Heart right ventricle (tissue), 16 donors: Measurements from ENCODE around the gene RHOG. TPM values are rescaled to one million over a fixed set of nuclear protein-coding genes. Genes with fewer than 3 reads are reported as not detected.

ENCODE experiments used
- ATAC-seq, 8 donors: fragments of 200-7000 bp; cut with Tn5 transposase; one replicate each; pipeline ENCODE4 v1.9.1; 2020; ENCODE audit warnings: mild to moderate bottlenecking in 8 of 8, moderate library complexity in 8 of 8, moderate number of reproducible peaks in 1 of 8
- DNase-seq, 2 donors: peaks; one replicate each; pipeline ENCODE4 v3.0.0-alpha.2; 2020
- H3K27ac ChIP-seq, 10 donors: fragments of 200-600 bp; sonication (generic) in 2 of 10; one replicate each; pipeline versions ENCODE4 v1.5.0 to v1.8.0; 2020 to 2022; ENCODE audit warnings: mild to moderate bottlenecking in 3 of 10
- H3K27me3 ChIP-seq, 7 donors: fragments of 200-600 bp; one replicate each; pipeline ENCODE4 v1.8.0; 2021 to 2022; ENCODE audit warnings: mild to moderate bottlenecking in 2 of 7
- H3K36me3 ChIP-seq, 9 donors: fragments of 200-600 bp; sonication (generic) in 1 of 9; one replicate each; pipeline versions ENCODE4 v1.5.0 to v1.8.0; 2020 to 2022; ENCODE audit warnings: mild to moderate bottlenecking in 2 of 9
- H3K4me1 ChIP-seq, 9 donors: fragments of 200-600 bp; sonication (generic) in 1 of 9; one replicate each; pipeline versions ENCODE4 v1.5.0 to v1.8.0; 2020 to 2022; ENCODE audit warnings: mild to moderate bottlenecking in 4 of 9
- H3K4me3 ChIP-seq, 10 donors: fragments of 200-600 bp; sonication (generic) in 2 of 10; one replicate each; pipeline versions ENCODE4 v1.5.0 to v1.8.0; 2020 to 2022; ENCODE audit warnings: mild to moderate bottlenecking in 7 of 10, moderate library complexity in 2 of 10
- H3K9me3 ChIP-seq, 11 donors: fragments of 200-600 bp in 10 of 11; sonication (generic) in 2 of 11; one replicate each; pipeline versions ENCODE4 v1.5.0 to v1.8.0; 2013 to 2022; ENCODE audit warnings: mild to moderate bottlenecking in 2 of 11, control low read depth in 1 of 11, moderate library complexity in 1 of 11
- WGBS, 2 donors: extraction: QIAGEN DNeasy Blood & Tissue Kit; methylation state at CpG; one replicate each; pipeline ENCODE4 v1.1.7; 2013; ENCODE audit warnings: inconsistent platforms in 1 of 2; 5-methylcytosine and 5-hydroxymethylcytosine counted together
- intact Hi-C, 10 donors: fragments of 100-400 bp; cut with DNase I; formaldehyde crosslinking; loops; one replicate each; pipeline versions ENCODE4 v1.11.1 to v1.14.2; 2022
- polyA plus RNA-seq, 2 donors: library from polyadenylated mRNA; stranded (reverse); fragments of 200-250 nt; gene quantifications; one replicate each; pipeline ENCODE4 v1.2.3, GENCODE V29; 2013
- total RNA-seq, 10 donors: library from RNA; stranded (reverse); fragmentation: NEBNext Ultra II Directional in 3 of 10; extraction: Animal tissue kit (Norgen Biotek cat#: 25700) in 3 of 10; gene quantifications; one replicate each; pipeline versions ENCODE4 v1.2.1 to v1.2.4, GENCODE V29; 2021 to 2023
- TF ChIP-seq, protein P1 (sequence below), 9 donors: fragments of 200-600 bp; sonication (generic) in 2 of 9; IDR thresholded peaks; one replicate each; pipeline versions ENCODE4 v1.5.0 to v1.8.0; 2021 to 2022; ENCODE audit warnings: antibody characterized with exemption in 9 of 9, mild to moderate bottlenecking in 5 of 9, moderate library complexity in 1 of 9
- donor health status: Arrhythmogenic right ventricular cardiomyopathy.
- donor health status: ischemic (EF 13 %, LVEDD 7.1; RV severe dilation, severe dysfunction).
- donor health status: healthy with polysubstance abuse.
- donor health status: DM: no; HTN: yes; CAD: no.
- donor health status: DM: no; HTN: no; CAD: no.
- donor health status: ischemic (EF 25% LVEDD 6.9; RV normal size, moderate dysfunction).
- donor health status: ischemic (EF 25% LVEDD 5.7; RV mildly dilated, moderate dysfunction).
- donor health status: healthy.
- donor health status: DM: yes; HTN: yes; CAD: no.
- donor health status: Ischemic cardiomyopathy.
- donor health status: ischemic (EF 35%, LVEDD 5.7; RV mildly dilated, moderate dysfunction).
- donor health status: nonischemic (EF 11% LVEDD 7.7; RV severe dilation, severe dysfunction).
- donor health status: DM: yes; HTN: yes; CAD: no.
- donor health status: PGD.
- donor health status: ischemic (EF 29% LVEDD 5.4; RV normal size, mild dysfunction).
- donor health status: nonischemic (EF 23%, LVEDD 6.1; RV moderate dilation, normal function).

The RHOG gene
- total and polyA plus RNA-seq, 12 donors: 15.3 to 55.7 (median 20.5) TPM

DNA sequence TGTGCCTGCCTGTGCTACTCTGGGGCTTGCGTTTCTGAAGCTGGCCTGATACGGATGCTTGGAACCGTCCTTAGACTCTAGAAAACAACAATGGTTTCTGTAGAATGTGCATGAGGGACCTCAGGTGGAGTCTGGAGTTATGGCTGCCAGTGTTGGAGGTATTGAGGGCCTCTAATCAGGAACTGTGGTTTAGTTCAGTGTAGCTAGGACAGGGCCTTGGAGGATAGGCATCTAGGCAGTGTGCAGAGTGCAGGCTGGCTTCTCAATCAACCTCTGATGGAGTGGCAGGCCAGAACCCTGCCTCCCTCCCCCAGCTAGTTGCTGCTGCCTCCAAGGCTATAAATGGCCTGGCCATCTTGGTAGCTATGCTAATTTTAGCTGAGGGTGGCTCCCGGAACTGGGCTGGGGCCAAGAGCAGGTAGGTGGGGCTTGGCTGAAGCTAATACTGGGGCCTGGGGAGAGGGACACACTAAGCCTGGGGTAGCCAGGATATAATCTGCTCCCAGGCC lies 18.7 kb upstream of the RHOG start:
- TF ChIP-seq, protein P1, sequence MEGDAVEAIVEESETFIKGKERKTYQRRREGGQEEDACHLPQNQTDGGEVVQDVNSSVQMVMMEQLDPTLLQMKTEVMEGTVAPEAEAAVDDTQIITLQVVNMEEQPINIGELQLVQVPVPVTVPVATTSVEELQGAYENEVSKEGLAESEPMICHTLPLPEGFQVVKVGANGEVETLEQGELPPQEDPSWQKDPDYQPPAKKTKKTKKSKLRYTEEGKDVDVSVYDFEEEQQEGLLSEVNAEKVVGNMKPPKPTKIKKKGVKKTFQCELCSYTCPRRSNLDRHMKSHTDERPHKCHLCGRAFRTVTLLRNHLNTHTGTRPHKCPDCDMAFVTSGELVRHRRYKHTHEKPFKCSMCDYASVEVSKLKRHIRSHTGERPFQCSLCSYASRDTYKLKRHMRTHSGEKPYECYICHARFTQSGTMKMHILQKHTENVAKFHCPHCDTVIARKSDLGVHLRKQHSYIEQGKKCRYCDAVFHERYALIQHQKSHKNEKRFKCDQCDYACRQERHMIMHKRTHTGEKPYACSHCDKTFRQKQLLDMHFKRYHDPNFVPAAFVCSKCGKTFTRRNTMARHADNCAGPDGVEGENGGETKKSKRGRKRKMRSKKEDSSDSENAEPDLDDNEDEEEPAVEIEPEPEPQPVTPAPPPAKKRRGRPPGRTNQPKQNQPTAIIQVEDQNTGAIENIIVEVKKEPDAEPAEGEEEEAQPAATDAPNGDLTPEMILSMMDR (IDR thresholded peaks at IDR 0.05): no peak
- DNase-seq: peak; percentile 74 to 80
- no peaks in the 10 kb centered on the region for H3K36me3 ChIP-seq
- peak overlapping the region in 8 of 10 donors; percentile 7 to 78 (median 59) for H3K27ac ChIP-seq
- peak in 7 of 8 donors; percentile 18 to 72 (median 57) for ATAC-seq
- no peaks in the 10 kb centered on the region for H3K9me3 ChIP-seq
- WGBS, 2 donors: 43 to 58% methylated on average over 4 of the region's 4 CpGs
- H3K4me3 ChIP-seq: peak overlapping the region in 1 of 10 donors; percentile 15
- no peaks in the 10 kb centered on the region for H3K27me3 ChIP-seq
- peaks cover 4 to 77% (median 58%) of the 10 kb centered on the region in 9 donors for H3K4me1 ChIP-seq
- intact Hi-C loops: loop anchor here in 9 of 10 donors (5.0 to 10.0 kb wide), 4 partner anchors 43 to 125 kb away; no protein-coding TSS in a partner anchor

DNA sequence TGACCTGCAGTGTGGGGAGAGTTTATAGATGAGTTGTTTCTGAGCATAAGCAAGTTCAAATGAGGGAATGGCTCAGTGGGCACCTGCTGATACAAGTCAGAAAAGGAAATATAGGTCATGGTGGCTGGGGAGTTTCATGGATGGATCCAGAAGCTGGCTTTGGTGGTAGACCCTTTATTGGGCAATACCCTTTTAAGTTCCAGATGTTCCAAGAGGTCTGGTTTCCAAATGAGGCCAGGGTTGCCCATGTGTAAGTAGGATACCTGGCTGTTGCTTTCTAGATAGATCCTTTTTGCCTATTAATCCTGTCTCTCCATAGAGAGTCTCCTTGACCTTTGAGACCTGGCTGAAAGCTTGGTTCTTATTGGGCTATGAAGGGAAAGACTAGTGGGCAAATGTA lies 16.9 kb upstream of the RHOG start:
- peak overlapping the region in 7 of 10 donors; percentile 14 to 98 (median 93) for H3K4me3 ChIP-seq

DNA sequence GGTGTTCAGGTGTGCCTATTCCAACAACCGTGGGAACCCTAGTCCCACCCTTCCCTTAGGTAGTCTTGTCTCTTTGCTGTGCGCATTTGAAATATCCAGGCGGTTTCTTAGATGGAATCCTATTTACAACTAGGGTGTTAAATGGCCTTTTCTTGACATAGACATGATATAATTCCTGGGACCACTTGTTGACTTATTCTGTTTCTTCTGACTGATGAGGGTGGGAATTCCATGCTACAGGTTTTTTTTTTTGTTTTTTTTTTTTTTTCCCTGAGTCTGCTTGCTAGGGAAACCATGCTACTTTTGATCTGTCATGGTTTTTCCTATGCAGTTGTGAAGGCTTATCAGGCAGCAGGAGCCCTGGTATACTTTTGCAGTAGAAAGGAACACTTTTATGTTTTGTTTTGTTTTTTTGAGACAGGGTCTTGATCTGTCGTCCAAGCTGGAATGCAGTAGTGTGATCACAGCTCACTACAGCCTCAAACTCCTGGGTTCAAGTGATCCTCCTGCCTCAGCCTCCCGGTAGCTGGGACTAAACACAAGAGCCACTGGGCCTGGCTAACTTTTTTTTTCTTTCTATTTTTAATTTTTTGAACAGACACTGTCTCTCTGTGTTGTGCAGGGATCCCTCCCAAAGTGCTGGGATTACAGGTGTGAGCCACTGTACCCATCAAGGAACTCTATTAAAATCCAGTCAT lies 16.2 kb upstream of the RHOG start:
- H3K9me3 ChIP-seq: no peaks in the 10 kb centered on the region
- H3K27me3 ChIP-seq: no peaks in the 10 kb centered on the region
- no peak for ATAC-seq
- H3K4me3 ChIP-seq: peak overlapping the region in 9 of 10 donors; percentile 83 to 98 (median 93)
- peaks cover 4 to 75% (median 61%) of the 10 kb centered on the region in 9 donors for H3K4me1 ChIP-seq
- DNase-seq: no peak
- H3K27ac ChIP-seq: peak overlapping the region in 4 of 10 donors; percentile 5 to 99 (median 98)
- intact Hi-C loops: loop anchor here in 9 of 10 donors (5.0 to 10.0 kb wide), 4 partner anchors 45 to 128 kb away; no protein-coding TSS in a partner anchor
- WGBS, 2 donors: 70 to 79% methylated on average over 5 of the region's 5 CpGs
- TF ChIP-seq, protein P1 (IDR thresholded peaks at IDR 0.05): no peak
- H3K36me3 ChIP-seq: no peaks in the 10 kb centered on the region

More for the DNA sequence above, 16.9 kb upstream of the RHOG start:
- intact Hi-C loops: loop anchor here in 9 of 10 donors (5.0 to 10.0 kb wide), 4 partner anchors 45 to 127 kb away; no protein-coding TSS in a partner anchor
- no peaks in the 10 kb centered on the region for H3K9me3 ChIP-seq
- TF ChIP-seq, protein P1 (IDR thresholded peaks at IDR 0.05): no peak
- H3K36me3 ChIP-seq: no peaks in the 10 kb centered on the region
- no peak for ATAC-seq
- H3K27ac ChIP-seq: peak overlapping the region in 3 of 10 donors; percentile 5 to 99 (median 57)
- H3K27me3 ChIP-seq: no peaks in the 10 kb centered on the region
- H3K4me1 ChIP-seq: peaks cover 4 to 79% (median 61%) of the 10 kb centered on the region in 9 donors
- no peak for DNase-seq

DNA sequence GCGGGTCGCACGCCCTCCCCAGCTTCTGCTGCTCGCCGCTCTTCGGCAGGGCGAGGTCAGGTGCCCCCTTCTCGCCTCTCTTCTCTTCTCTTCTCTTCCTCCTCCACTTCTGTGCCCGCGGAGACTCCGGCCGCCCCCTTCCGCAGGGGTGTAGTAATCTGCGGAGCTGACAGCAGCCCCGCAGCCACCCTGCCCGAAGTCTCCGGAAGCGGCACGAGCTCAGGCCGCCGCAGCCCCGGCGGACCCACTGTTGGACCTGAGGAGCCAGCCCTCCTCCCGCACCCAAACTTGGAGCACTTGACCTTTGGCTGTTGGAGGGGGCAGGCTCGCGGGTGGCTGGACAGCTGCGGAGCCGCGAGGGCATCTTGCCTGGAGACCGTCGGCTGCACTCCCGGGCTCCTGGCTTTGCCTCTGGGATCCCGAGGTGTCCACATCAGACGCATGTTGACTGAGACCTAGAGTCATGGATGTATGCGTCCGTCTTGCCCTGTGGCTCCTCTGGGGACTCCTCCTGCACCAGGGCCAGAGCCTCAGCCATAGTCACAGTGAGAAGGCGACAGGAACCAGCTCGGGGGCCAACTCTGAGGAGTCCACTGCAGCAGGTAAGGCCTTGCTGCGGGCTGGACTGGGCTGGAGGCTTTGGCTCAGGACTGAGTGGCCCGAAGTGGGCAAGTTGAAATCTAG lies 15.2 kb upstream of the RHOG start:
- peak; percentile 3 to 39 (median 9) for ATAC-seq

More for the DNA sequence above, 15.2 kb upstream of the RHOG start:
- H3K4me1 ChIP-seq: peaks cover 4 to 64% (median 52%) of the 10 kb centered on the region in 9 donors
- H3K36me3 ChIP-seq: no peaks in the 10 kb centered on the region
- H3K27ac ChIP-seq: peak overlapping the region; percentile 95 to 99 (median 98)
- H3K4me3 ChIP-seq: peak overlapping the region; percentile 83 to 98 (median 94)
- TF ChIP-seq, protein P1 (IDR thresholded peaks at IDR 0.05): no peak
- intact Hi-C loops: loop anchor here in 9 of 10 donors (1.0 to 10.0 kb wide), 7 partner anchors 46 to 217 kb away; no protein-coding TSS in a partner anchor
- no peaks in the 10 kb centered on the region for H3K9me3 ChIP-seq
- no peaks in the 10 kb centered on the region for H3K27me3 ChIP-seq
- WGBS, 2 donors: 4 to 5% methylated on average over 40 of the region's 40 CpGs
- peak; percentile 24 to 61 for DNase-seq
